ENCODE data around the gene MAP3K6.
"Not testable (repeated sequence)": the region's sequence is repeated elsewhere in the genome, so short reads cannot be mapped to it uniquely, and the experiment has no call there.

Gene MAP3K6

GRCh38 chr1:27397110-27397509 is 30.3 kb upstream of the MAP3K6 start:
- DNase-seq: no peak

- DNase-seq: peak; percentile 83
Measured at GRCh38 chr1:27395441-27396195, 28.9 kb upstream of the MAP3K6 start.

DNA sequence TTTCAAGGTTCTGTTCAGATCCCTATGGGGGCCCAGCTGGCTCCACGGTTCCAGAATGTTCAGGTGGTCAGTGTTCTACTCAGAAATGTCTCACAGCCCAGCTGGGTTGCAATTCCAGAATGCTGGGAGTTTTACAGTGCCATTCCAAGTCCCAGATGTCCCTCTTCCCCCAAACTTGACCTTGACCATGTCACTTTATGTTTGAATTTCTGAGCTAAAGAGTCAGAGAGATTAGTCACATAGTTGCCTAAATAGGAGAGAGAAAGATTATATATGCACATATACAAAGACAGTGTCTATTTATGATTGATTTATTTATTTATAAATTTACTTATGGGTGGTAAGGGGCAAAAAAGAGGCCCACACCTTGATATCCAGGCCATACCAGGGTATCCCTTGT is 28.2 kb upstream of the MAP3K6 start:
- DNase-seq: no peak

DNA sequence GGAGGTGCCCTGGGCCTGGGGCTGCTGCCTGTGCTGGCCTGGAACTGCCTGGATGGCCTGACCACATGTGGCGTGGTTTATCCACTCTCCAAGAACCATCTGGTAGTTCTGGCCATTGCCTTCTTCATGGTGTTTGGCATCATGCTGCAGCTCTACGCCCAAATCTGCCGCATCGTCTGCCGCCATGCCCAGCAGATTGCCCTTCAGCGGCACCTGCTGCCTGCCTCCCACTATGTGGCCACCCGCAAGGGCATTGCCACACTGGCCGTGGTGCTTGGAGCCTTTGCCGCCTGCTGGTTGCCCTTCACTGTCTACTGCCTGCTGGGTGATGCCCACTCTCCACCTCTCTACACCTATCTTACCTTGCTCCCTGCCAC is 27.5 kb upstream of the MAP3K6 start:
- no peak for DNase-seq

DNA sequence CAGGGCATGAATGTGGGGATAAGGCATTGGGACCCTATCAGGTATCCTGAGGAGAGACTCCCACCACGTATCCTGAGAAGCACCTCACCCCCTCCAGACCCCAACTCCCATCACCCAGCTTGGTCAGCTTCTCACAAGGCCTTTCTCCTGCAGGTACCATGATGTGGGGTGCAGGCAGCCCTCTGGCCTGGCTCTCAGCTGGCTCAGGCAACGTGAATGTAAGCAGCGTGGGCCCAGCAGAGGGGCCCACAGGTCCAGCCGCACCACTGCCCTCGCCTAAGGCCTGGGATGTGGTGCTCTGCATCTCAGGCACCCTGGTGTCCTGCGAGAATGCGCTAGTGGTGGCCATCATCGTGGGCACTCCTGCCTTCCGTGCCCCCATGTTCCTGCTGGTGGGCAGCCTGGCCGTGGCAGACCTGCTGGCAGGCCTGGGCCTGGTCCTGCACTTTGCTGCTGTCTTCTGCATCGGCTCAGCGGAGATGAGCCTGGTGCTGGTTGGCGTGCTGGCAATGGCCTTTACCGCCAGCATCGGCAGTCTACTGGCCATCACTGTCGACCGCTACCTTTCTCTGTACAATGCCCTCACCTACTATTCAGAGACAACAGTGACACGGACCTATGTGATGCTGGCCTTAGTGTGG is 27.0 kb upstream of the MAP3K6 start:
- no peak for DNase-seq

GRCh38 chr1:27392778-27393635 is 26.2 kb upstream of the MAP3K6 start:
- DNase-seq: no peak

DNA sequence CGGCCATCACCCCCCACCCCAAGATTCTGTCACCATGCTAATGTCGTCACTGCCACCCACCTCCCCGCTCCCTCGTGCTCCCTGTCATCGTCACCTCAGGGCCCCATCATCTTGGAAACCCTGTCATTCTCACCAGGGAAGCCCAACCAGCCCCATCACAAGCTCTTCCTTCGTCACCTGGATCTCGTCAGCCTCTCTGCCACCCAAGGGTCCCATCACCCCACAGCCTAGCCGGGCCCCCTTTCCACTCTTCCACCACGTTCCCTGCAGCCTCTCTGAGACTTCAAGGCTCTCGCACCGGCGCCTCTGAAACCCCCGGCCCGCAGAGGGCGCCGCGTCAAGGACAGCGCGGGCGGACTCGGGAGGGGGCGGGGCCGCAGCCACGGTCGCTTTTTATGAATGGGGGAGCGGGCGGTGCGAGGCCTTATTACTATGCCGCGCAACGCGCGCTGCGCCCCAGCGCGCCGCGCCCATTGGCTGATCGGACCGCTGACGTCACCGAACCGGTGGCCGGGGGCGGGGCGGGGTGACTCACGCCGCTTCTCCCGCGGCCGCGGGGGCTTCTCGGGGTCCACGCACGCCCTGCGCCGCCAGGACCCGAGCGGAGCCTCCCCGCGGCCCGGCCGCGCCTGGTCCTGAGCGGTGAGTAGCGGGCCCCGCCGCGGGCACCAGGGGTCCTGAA is 25.5 kb upstream of the MAP3K6 start, which contains the start of gene GPR3:
GPR3 (plus strand) TSS at position 527 of the 682 bp plus-strand sequence. CDS start 1,177 bp downstream, outside the sequence.
- DNase-seq: peak; percentile 96

DNA sequence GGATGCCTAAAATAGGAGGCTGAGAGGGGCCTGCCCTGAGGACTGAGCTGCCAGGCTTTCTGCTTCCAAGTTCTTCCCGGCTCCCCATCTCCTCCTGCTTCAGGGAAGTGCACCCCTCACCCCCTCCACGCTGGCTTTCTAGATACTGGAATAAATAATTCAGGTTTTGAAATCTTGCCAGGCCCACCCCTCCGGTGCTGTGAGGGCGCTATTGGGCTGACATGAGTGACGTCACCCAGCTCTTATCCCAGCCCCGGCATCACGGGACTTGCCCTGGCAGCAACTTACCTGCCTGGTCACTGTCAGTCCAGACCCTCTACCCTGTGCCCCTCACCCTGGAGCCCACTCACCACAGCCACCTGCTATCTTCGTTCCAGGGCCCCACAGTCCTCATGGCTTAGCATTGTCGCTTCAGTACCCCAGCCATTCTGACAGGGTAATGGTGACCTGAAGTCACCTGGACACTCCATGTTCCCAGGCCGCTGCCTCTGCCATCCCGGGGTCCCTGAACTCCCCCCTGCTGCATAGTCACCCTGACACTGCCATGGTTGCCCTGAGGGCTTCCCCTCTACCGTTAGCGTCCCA is 24.8 kb upstream of the MAP3K6 start:
- DNase-seq: peak; percentile 34

DNA sequence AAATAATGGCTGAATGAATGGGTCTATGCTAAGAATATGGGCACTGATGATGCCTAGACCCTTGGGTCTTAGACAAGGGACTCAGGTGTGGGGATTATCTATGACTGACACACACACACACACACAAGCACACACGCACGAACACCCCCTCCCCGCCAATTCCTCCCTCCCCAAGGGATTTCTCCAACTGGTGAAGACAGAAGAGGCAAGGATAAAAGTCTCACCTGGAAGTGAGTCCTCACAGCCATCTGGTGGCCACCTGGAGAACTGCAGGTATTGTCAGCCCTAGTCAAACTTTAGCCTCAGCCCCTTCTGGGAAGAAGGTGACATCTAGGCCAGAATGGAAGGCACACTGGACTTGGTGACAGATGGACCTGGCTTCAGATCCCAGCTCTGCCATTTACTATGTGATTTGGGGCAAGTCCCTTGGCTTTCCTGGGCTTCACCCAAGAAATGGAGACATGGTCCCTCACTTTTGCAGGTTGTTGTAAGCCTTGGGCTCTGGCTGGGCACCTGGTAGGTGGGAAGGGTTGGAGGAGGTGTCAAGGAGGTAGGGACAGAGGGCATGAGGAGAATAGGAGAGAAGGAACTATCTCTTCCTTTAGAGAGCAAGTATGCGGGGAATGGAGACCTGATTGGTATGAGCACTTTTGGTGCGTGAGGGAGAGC is 21.7 kb upstream of the MAP3K6 start:
- peak; percentile 73 for DNase-seq

DNA sequence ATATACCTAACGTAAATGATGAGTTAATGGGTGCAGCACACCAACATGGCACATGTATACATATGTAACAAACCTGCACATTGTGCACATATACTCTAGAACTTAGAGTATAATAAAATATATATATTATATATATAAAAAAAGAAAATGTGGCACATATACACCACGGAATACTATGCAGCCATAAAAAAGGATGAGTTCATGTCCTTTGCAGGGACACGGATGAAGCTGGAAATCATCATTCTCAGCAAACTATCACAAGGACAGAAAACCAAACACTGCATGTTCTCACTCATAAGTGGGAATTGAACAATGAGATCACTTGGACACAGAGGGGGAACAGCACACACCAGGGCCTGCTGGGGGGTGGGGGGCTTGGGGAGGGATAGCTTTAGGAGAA is 18.0 kb upstream of the MAP3K6 start:
- DNase-seq: not testable (repeated sequence)

DNA sequence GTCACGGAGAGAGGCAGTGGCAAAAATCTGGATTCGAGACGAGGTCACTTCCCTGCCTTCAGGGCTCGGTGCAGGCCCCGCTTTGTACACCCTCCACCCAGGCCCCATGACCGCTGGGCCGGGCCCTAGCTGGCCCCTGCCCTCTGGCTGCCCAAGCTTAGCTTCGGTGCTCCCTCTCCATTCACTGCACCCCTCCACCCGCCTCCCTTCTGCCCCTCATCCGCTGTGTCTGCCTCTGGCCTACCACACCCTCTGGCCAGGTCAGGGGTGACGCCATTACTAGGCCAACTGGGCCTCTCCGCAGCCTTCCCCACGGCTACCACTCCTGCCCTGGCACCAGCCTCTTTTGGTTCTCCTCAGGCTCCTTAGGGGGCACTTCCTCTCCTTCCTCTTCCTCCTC is 16.9 kb upstream of the MAP3K6 start:
- DNase-seq: no peak

GRCh38 chr1:27383039-27383605 is 16.4 kb upstream of the MAP3K6 start, which contains the start of gene CD164L2:
Gene CD164L2 (minus strand): TSS chr1:27383333. CDS start chr1:27383239, 94 bp downstream.
- DNase-seq: peak; percentile 45

GRCh38 chr1:27381969-27382762 is 15.4 kb upstream of the MAP3K6 start:
- DNase-seq: no peak

DNA sequence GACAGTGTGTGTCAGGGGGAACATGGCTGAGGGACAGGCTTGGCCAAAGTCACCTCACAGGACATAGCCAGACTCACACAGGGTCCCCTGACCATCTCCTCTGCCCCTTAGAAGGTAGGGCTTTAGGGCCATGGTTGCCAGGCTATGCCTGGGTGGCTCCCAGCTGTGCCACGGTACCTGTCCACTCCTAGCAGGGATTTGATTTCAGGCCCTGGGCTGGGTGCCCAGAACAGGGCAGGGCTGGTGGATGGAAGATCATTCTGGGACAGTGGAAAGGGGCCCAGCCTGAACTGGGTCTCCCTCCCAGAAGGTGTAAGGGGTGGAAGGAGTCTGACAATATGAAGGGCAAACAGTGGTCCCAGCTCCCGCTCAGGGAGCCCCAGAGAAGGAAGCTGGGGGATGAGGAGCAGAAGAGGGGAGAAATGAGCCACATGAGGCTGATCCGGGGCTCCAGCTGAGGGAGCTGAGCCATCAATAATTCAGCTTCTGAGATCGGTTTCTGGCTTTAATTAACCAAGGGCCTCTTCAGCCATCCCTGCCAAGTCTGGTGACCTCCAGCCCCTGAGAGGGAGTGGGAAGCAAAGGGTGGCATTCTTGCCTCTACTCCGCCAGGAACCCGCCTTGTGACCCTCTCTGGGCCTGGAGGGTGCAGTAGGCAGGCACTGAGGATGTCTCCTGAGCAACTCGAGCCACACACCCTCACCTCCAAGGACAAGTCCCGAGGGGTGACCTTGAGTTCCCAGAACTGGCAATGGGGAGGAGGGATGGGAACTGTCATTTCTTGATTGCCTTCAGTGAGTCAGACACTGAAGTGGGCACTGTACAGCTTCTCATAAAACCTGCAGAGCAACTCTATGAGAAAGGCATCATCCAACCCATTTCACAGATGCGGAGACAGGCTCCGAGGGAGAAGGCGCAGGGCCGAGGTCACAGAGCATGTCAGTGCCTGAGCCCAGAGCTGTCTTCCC is 14.3 kb upstream of the MAP3K6 start:
- DNase-seq: no peak

GRCh38 chr1:27380224-27380623 is 13.5 kb upstream of the MAP3K6 start:
- no peak for DNase-seq

GRCh38 chr1:27379564-27380122 is 12.9 kb upstream of the MAP3K6 start:
- DNase-seq: no peak

GRCh38 chr1:27377760-27378495 is 11.2 kb upstream of the MAP3K6 start:
- DNase-seq: no peak

DNA sequence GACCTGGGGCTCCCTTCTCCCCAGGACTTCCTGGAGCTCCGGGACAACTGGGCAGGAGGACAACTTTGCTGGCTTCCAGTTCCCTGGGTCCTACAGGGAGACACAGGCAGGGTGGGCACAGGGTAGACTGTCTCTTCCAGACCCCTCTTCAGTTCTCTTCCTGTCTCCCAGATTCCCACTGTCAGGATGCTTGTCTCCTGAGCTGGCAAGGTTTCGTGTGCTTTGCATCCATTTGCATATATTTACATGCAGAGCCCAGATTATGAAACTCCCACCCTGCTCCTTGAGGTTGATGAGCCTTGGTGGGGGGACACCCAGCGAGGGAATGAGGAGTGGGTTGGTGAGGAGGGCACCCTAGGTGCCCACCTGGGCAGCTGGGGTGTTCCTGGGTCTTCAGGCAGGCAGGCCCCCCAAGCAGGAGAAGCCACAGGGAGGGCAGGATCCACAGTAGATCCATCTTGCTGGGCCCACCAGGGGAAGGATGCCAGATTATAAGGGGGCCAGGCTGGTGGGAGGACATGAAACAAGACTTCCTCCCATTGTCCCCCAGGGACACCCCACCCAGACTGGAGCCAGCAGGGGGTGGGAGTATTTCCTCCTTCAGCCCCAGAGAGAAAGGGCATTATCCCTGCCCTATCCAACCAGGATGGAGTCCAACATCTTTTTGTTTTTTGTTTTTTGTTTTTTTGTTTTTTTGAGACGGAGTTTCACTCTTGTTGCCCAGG is 7.8 kb upstream of the MAP3K6 start, which contains the start of gene FCN3:
FCN3 (minus strand) TSS at position 463 of the 725 bp plus-strand sequence; CDS start at position 457, 6 bp downstream.
- no peak for DNase-seq

Measured in activated CD4-positive, alpha-beta T cell treated with anti-CD3 and anti-CD28 coated beads, Interleukin-10, Interleukin-2, amounts not matched to agents 100 ng/mL and 50 ng/mL, durations not matched to agents 16 hours and 8 hours (primary cell).